IPS-18c (cell line): ENCODE data around the gene PHETA2.
"Not testable (repeated sequence)": the region's sequence is repeated elsewhere in the genome, so short reads cannot be mapped to it uniquely, and the experiment has no call there.

Source experiments
- H3K4me3 ChIP-seq: 2 replicates; pipeline ENCODE4 v1.7.0; 2013; ENCODE audit warnings: low read depth, mild to moderate bottlenecking, low read length, moderate library complexity; ENCODE audit not compliant: insufficient read depth
- H3K9me3 ChIP-seq: one replicate; pipeline ENCODE4 v1.6.1; 2013; ENCODE audit warnings: mild to moderate bottlenecking, low read length, moderate library complexity; ENCODE audit not compliant: control insufficient read depth, insufficient read depth

The PHETA2 gene

GRCh38 chr22:42083119-42083518 lies 9.1 kb downstream of the PHETA2 start:
- no peak overlapping the region for H3K4me3 ChIP-seq
- H3K9me3 ChIP-seq = no peaks in the 10 kb centered on the region

- Histone ChIP-seq H3K4me3 (no peak overlapping the region), H3K9me3 (no peaks in the 10 kb centered on the region)
Measured at GRCh38 chr22:42084874-42085273, 10.8 kb downstream of the PHETA2 start.

DNA sequence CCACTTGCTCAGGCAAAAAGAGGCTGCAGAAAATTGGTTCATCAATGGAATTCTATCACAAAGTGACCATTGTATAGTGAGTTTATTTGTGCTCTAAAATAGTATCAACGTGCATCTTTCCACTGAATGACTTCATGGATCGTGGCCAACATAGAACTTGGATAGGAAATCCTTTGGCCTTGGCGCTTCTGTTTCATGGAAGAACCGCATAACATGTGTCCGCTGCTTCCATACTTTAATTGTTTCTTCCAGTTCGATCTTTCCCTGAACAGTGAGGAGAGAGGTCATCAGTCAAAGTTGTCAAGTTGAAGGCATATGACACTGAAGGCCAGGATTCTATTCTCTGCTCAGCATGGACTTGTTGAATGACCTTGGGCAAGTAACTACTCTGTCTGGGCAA lies 12.0 kb downstream of the PHETA2 start:
- H3K4me3 ChIP-seq = no peak overlapping the region
- no peaks in the 10 kb centered on the region for H3K9me3 ChIP-seq

DNA sequence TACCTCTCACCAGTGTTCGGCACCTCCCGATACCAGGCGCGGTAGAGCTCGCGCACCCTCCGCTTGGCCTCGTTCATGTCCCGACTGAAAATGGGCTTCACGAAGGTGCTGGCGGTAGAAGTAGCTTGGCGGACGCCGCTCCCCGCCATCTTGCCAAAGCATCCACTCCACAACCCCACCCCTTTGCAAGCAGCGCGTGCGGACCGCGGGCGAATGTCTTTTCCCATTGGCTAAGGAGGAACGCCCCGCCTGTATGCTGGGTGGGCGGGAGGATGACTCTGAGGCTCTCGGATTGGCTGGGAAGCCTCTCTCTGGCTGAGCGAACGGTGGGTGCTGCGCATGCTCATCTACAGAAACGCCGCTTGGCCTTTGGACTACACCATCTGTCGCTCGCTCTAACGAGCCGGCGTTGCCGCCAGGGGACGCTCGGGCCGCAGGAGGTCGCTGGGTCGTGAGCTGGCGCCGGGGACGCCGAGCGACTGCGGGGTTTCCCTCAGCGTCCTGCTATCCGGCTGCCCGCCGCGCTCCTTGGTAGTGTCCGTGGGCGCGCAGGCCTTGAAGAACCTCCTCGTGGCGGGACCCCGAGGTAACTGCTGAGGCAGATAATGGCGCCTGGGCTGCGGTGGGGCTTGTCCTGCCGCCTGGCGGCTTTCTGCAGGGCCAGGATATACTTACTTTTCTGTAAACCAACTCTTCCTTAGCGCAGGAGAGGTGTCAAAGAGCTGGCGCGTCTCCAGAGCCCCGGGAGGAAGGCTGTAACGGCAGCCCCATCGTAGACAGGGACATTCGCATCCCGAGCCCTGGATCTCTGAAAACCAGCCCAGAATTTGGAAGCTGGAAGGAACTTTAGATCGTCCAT lies 16.8 kb downstream of the PHETA2 start, which contains the start of gene NDUFA6:
NDUFA6 (minus strand) TSS at position 177 of the 859 bp plus-strand sequence; CDS start at position 149, 28 bp downstream.
- Histone ChIP-seq H3K4me3 (peak within 1 kb of the TSS; percentile 99), H3K9me3 (no peaks in the 10 kb centered on the region)

DNA sequence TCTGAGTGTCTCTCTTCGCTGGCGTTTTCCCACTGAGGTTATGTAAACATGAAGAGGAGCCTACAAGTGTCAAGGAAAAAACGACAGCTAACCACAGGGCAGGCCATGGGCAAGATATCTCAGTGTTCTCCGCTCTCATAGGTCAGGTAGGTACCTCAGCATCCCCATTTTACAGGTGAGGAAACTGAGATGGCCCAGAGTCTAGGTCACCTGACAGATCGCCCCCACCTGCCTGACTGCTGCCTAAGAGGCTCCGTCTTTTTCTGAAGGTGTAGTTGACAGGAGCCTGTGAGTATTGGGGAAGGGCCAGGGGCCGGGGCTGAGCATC lies 17.4 kb downstream of the PHETA2 start:
- Histone ChIP-seq H3K4me3 (peak overlapping the region; percentile 62; the same call in 1 of the 2 replicates), H3K9me3 (no peaks in the 10 kb centered on the region)

GRCh38 chr22:42101199-42101598 lies 27.2 kb downstream of the PHETA2 start:
- Histone ChIP-seq H3K4me3 (no peak overlapping the region), H3K9me3 (peaks cover 6% of the 10 kb centered on the region)

DNA sequence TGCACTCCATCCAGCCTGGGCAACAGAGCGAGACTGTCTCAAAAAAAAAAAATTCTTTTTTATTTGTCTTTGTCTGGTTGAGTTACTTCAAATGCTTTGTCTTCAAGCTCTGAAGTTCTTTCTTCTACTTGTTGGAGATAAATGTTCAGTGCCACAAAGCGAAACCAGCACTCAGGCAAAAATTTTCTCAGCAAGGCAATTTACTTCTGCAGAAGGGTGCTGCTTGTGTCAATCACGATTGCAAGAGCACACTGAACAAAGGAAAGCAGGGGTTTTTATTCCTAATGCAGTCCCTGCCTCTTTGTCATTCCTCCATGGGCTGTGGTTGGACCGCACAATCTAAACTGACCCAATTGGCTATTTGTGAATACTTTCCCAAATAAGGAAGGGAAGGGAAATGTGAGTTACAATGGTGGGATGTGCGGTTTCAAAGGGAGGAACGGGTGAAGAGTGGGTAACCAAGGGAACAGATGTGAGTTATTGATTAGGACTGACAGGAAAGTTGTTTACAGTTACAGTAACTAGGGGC lies 30.3 kb downstream of the PHETA2 start:
- H3K9me3 ChIP-seq, H3K4me3 ChIP-seq: not testable (repeated sequence)

DNA sequence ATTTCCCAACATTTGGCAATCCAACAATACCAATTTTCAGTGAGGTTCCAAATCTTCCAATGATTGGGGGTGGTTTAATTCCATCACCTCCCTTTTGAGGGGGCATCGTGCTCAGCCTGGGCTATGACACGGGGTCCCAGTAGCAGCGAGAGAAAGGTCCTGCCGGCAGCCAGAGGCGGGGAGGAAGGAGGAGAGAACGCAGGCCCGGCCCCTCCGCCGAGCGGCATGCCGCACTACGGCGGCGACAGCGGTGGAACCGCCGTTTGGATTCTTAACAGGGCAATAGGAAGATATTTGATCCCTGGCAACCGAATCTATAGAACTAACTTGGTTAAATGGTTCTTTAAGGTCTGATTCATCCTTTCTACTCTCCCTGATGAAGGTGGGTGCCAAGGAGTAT lies 34.8 kb downstream of the PHETA2 start:
- peaks cover 2% of the 10 kb centered on the region for H3K9me3 ChIP-seq
- H3K4me3 ChIP-seq = no peak overlapping the region

- Histone ChIP-seq H3K4me3 (no peak overlapping the region), H3K9me3 (peaks cover 2% of the 10 kb centered on the region)
Measured at GRCh38 chr22:42111798-42112197, 37.8 kb downstream of the PHETA2 start.

DNA sequence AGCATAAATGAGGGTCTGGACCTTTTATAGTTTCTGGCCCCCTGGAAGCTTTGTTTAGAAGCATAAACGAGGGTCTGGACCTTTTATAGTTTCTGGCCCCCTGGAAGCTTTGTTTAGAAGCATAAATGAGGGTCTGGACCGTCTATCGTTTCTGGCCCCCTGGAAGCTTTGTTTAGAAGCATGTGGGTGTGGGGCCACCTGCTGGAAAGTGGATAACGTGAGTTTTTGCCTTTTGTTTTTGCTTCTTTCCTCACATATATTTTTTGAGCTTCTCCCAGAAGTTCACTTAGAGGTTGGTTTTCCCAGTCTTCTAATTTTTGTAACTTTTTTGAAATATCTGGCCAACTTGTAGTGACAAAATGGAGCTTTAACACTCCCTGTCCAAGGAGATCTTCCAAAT lies 38.7 kb downstream of the PHETA2 start:
- H3K9me3 ChIP-seq = not testable (repeated sequence)

GRCh38 chr22:42114721-42115120 lies 40.7 kb downstream of the PHETA2 start:
- H3K4me3 ChIP-seq = no peak overlapping the region
- peaks cover 2% of the 10 kb centered on the region for H3K9me3 ChIP-seq

More for the DNA sequence above, 38.7 kb downstream of the PHETA2 start:
- H3K4me3 ChIP-seq = not testable (repeated sequence)

DNA sequence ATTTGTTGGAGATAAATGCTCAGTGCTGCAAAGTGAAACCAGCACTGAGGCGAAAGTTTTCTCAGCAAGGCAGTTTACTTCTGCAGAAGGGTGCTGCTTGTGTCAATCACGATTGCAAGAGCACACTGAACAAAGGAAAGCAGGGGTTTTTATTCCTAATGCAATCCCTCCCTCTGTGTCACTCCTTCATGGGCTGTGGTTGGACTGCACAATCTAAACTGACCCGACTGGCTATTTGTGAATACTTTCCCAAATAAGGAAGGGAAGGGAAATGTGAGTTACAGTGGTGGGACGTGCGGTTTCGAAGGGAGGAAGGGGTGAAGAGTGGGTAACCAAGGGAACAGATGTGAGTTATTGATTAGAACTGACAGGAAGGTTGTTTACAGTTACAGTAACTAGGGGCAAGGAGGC lies 41.4 kb downstream of the PHETA2 start:
- H3K9me3 ChIP-seq, H3K4me3 ChIP-seq: not testable (repeated sequence)

- no peak overlapping the region for H3K4me3 ChIP-seq
Measured at GRCh38 chr22:42116848-42117424, 42.9 kb downstream of the PHETA2 start.

GRCh38 chr22:42120231-42121021 lies 46.4 kb downstream of the PHETA2 start:
- not testable (repeated sequence) for H3K4me3 ChIP-seq

More at GRCh38 chr22:42116848-42117424, 42.9 kb downstream of the PHETA2 start:
- no peaks in the 10 kb centered on the region for H3K9me3 ChIP-seq

GRCh38 chr22:42123529-42123928 lies 49.5 kb downstream of the PHETA2 start:
- H3K9me3 ChIP-seq, H3K4me3 ChIP-seq: not testable (repeated sequence)

More at GRCh38 chr22:42120231-42121021, 46.4 kb downstream of the PHETA2 start:
- not testable (repeated sequence) for H3K9me3 ChIP-seq

- H3K9me3 ChIP-seq = peaks cover 2% of the 10 kb centered on the region
Measured at GRCh38 chr22:42127606-42128005, 53.6 kb downstream of the PHETA2 start.

GRCh38 chr22:42128007-42128406 lies 54.0 kb downstream of the PHETA2 start:
- not testable (repeated sequence) for H3K4me3 ChIP-seq, H3K9me3 ChIP-seq

More at GRCh38 chr22:42127606-42128005, 53.6 kb downstream of the PHETA2 start:
- H3K4me3 ChIP-seq = no peak overlapping the region
